Panc1 (cell line): Measurements from ENCODE around the gene TNFRSF18. TPM values are rescaled to one million over a fixed set of nuclear protein-coding genes. Genes with fewer than 3 reads are reported as not detected.

Experiments
- ATAC-seq: fragments of 200-7000 bp; cut with Tn5 transposase; 2 replicates; pipeline ENCODE4 v1.9.1; 2020; ENCODE audit warnings: mild to moderate bottlenecking, moderate library complexity
- BruUV-seq: library from RNA; stranded (reverse); fragments of 400-500 nt; replicated peaks from 2 replicates; lab custom pipeline; 2021; lab: Mats Ljungman, UMichigan
- CTCF ChIA-PET: fragments of 300-600 bp; sonication (Branson Sonifier 250); formaldehyde crosslinking; loops from one replicate; lab custom pipeline; 2022; ENCODE audit warnings: antibody characterized with exemption; lab: Charles Lee
- POLR2A ChIA-PET: fragments of 300-600 bp; sonication (Branson Sonifier 250); formaldehyde crosslinking; loops from one replicate; lab custom pipeline; 2022; ENCODE audit warnings: antibody characterized with exemption; lab: Charles Lee
- DNase-seq: peaks from one replicate; pipeline ENCODE4 v3.0.0-alpha.2; 2010; ENCODE audit warnings: low read depth, low spot score
- H3K27ac ChIP-seq: 2 replicates; pipeline ENCODE4 v1.5.1; 2011; ENCODE audit warnings: mild to moderate bottlenecking, low read length, inconsistent platforms
- H3K27me3 ChIP-seq: fragments of 200-500 bp; sonication (Bioruptor generic); 2 replicates; pipeline ENCODE4 v1.6.0; 2014; ENCODE audit warnings: low read length, inconsistent platforms; ENCODE audit not compliant: control insufficient read depth, insufficient read depth
- H3K36me3 ChIP-seq: fragments of 200-500 bp; sonication (Bioruptor generic); 2 replicates; pipeline ENCODE4 v1.5.1; 2014; ENCODE audit warnings: inconsistent platforms, mild to moderate bottlenecking, low read length, moderate library complexity; ENCODE audit not compliant: control insufficient read depth, insufficient read depth
- H3K4me1 ChIP-seq: 2 replicates; pipeline ENCODE4 v1.5.1; 2011; ENCODE audit warnings: inconsistent platforms, mild to moderate bottlenecking, low read length, moderate library complexity; ENCODE audit not compliant: control insufficient read depth, insufficient read depth
- H3K4me3 ChIP-seq, 2 experiments: 2 replicates each; pipeline ENCODE4 v1.5.1; 2011 to 2012; ENCODE audit warnings: low read depth in 2 of 2, low read length in 2 of 2, mild to moderate bottlenecking in 2 of 2, inconsistent platforms in 1 of 2, moderate library complexity in 1 of 2
- H3K9me3 ChIP-seq: fragments of 200-500 bp; sonication (Bioruptor generic); 2 replicates; pipeline ENCODE4 v1.5.1; 2014; ENCODE audit warnings: low read depth, mild to moderate bottlenecking, inconsistent platforms, low read length, moderate library complexity; ENCODE audit not compliant: control insufficient read depth, insufficient read depth
- POLR2AphosphoS5 ChIP-seq: IDR thresholded peaks from 2 replicates; pipeline ENCODE4 v1.6.1; 2012; ENCODE audit warnings: mild to moderate bottlenecking, low read depth, low read length, moderate library complexity
- SIN3A ChIP-seq: IDR thresholded peaks from 2 replicates; pipeline ENCODE4 v1.6.1; 2012; ENCODE audit warnings: low read depth, mild to moderate bottlenecking, low read length, moderate library complexity, borderline replicate concordance; ENCODE audit not compliant: insufficient read depth
- TCF7L2 ChIP-seq: IDR thresholded peaks from 2 replicates; pipeline ENCODE4 v1.6.1; 2011; ENCODE audit warnings: mild to moderate bottlenecking, low read depth, low read length, inconsistent platforms
- in situ Hi-C: cut with HindIII; loops from 2 replicates; pipeline ENCODE4 v1.10.0; 2016; ENCODE audit warnings: low sequenced_read_pairs, low pct_unique_long_range_greater_than_20kb
- intact Hi-C: fragments of 100-400 bp; cut with micrococcal nuclease; formaldehyde crosslinking; loops from one replicate; pipeline ENCODE4 v1.10.0; 2022; ENCODE audit not compliant: unreplicated experiment
- total RNA-seq: library from RNA; stranded (reverse); gene quantifications from one replicate; pipeline ENCODE4 v1.2.1, GENCODE V29; 2021; ENCODE audit not compliant: unreplicated experiment
- TF ChIP-seq, protein P1 (sequence below), 2 experiments: IDR thresholded peaks; 2 replicates each; pipeline ENCODE4 v1.6.1; 2011 to 2012; ENCODE audit warnings: low read depth in 2 of 2, control low read depth in 1 of 2, low read length in 1 of 2, mild to moderate bottlenecking in 1 of 2, moderate library complexity in 1 of 2; ENCODE audit not compliant: insufficient read depth in 1 of 2
- TF ChIP-seq, protein P2 (sequence below): fragments of 450-650 bp; IDR thresholded peaks from 2 replicates; pipeline ENCODE4 v1.5.1; 2017; ENCODE audit warnings: mild to moderate bottlenecking

TNFRSF18 gene
- total RNA-seq, 1 experiment from 2014 or later, result 4.3 TPM

DNA sequence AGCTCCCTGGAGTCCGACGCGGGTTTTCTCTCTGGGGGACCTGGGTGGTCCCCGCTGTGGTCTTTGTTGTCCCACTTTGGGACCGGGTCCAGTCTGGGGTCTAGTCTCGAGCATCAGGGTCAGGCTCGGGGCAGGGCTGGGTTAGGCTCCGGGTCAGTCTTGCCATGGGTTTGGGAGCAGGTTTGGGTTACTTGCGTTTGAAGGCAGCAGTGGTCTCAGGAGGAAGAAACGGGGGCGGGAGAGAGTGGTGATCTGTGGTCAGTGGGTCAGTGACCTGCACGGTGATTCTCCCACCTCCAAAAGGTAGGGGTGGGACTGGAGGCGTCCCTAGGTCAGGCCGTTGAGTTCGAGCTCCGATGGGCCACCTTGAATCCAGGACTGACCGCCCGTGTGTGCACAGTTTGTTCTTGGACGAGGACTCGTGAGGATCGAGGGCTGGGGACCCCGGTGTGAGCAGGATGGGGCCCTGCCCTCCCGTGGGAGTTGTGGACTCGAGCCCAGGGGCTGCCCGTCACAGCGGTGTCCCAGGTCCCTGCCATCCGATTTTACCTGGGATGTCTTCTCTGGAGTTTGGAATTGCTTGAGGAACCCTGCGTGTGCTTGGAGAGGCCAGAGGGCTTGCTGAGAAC is 27.9 kb upstream of the TNFRSF18 start:
- Histone ChIP-seq H3K36me3 (peaks cover 8% of the 10 kb centered on the region; the same call in 1 of the 2 replicates), H3K4me3 (no peak overlapping the region), H3K27ac (peak overlapping the region; percentile 65), H3K27me3 (no peaks in the 10 kb centered on the region), H3K9me3 (no peaks in the 10 kb centered on the region), H3K4me1 (peaks cover 57% of the 10 kb centered on the region)
- ChIA-PET POLR2A (no interaction called here), CTCF (no interaction called here)
- BruUV-seq, result no TSS peak
- intact Hi-C loops, result loop anchor here (5.0 kb wide), 1 partner anchor 112 kb away; no protein-coding TSS in a partner anchor
- TF ChIP-seq, protein P1, sequence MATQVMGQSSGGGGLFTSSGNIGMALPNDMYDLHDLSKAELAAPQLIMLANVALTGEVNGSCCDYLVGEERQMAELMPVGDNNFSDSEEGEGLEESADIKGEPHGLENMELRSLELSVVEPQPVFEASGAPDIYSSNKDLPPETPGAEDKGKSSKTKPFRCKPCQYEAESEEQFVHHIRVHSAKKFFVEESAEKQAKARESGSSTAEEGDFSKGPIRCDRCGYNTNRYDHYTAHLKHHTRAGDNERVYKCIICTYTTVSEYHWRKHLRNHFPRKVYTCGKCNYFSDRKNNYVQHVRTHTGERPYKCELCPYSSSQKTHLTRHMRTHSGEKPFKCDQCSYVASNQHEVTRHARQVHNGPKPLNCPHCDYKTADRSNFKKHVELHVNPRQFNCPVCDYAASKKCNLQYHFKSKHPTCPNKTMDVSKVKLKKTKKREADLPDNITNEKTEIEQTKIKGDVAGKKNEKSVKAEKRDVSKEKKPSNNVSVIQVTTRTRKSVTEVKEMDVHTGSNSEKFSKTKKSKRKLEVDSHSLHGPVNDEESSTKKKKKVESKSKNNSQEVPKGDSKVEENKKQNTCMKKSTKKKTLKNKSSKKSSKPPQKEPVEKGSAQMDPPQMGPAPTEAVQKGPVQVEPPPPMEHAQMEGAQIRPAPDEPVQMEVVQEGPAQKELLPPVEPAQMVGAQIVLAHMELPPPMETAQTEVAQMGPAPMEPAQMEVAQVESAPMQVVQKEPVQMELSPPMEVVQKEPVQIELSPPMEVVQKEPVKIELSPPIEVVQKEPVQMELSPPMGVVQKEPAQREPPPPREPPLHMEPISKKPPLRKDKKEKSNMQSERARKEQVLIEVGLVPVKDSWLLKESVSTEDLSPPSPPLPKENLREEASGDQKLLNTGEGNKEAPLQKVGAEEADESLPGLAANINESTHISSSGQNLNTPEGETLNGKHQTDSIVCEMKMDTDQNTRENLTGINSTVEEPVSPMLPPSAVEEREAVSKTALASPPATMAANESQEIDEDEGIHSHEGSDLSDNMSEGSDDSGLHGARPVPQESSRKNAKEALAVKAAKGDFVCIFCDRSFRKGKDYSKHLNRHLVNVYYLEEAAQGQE (IDR thresholded peaks at IDR 0.05; ENCODE audit: insufficient read depth in 1 of 2, low read depth in 2 of 2, low read length in 1 of 2), result no peak
- TF ChIP-seq POLR2AphosphoS5 (no peak; the same call in 1 of the 2 replicates), TCF7L2 (no peak), SIN3A (no peak)
- TF ChIP-seq, protein P2, sequence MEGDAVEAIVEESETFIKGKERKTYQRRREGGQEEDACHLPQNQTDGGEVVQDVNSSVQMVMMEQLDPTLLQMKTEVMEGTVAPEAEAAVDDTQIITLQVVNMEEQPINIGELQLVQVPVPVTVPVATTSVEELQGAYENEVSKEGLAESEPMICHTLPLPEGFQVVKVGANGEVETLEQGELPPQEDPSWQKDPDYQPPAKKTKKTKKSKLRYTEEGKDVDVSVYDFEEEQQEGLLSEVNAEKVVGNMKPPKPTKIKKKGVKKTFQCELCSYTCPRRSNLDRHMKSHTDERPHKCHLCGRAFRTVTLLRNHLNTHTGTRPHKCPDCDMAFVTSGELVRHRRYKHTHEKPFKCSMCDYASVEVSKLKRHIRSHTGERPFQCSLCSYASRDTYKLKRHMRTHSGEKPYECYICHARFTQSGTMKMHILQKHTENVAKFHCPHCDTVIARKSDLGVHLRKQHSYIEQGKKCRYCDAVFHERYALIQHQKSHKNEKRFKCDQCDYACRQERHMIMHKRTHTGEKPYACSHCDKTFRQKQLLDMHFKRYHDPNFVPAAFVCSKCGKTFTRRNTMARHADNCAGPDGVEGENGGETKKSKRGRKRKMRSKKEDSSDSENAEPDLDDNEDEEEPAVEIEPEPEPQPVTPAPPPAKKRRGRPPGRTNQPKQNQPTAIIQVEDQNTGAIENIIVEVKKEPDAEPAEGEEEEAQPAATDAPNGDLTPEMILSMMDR, result no peak
- ATAC-seq (no peak), DNase-seq (no peak)
- in situ Hi-C loops, result no loop called here

- H3K27ac ChIP-seq, result peak overlapping the region; percentile 65
- TF ChIP-seq POLR2AphosphoS5, result no peak
- no peak for TF ChIP-seq TCF7L2
- TF ChIP-seq, protein P2, result no peak
- TF ChIP-seq, protein P1 (IDR thresholded peaks at IDR 0.05; ENCODE audit: insufficient read depth in 1 of 2, low read depth in 2 of 2, low read length in 1 of 2), result no peak
- TF ChIP-seq SIN3A, result no peak
- H3K4me3 ChIP-seq, result no peak overlapping the region
- ATAC-seq, result no peak
- POLR2A ChIA-PET, result no interaction called here
- peaks cover 49% of the 10 kb centered on the region for H3K4me1 ChIP-seq
- H3K27me3 ChIP-seq, result no peaks in the 10 kb centered on the region
- in situ Hi-C loops (no loop called here), intact Hi-C loops (loop anchor here (5.0 kb wide), 1 partner anchor 111 kb away; no protein-coding TSS in a partner anchor)
- peaks cover 8% of the 10 kb centered on the region; the same call in 1 of the 2 replicates for H3K36me3 ChIP-seq
- no peak for DNase-seq
- CTCF ChIA-PET, result no interaction called here
- no TSS peak for BruUV-seq
- H3K9me3 ChIP-seq, result no peaks in the 10 kb centered on the region
These were observed 27.1 kb upstream of the TNFRSF18 start for GRCh38 chr1:1233567-1233892.
